GM18907 (cell line): ENCODE measurements around the gene ENTR1.

ENCODE experiments used
- ATAC-seq: cut with Tn5 transposase; IDR thresholded peaks from one replicate; pipeline ENCODE4 v1.9.1; 2021; ENCODE audit warnings: mild to moderate bottlenecking, moderate library complexity; ENCODE audit not compliant: unreplicated experiment

Gene ENTR1

DNA sequence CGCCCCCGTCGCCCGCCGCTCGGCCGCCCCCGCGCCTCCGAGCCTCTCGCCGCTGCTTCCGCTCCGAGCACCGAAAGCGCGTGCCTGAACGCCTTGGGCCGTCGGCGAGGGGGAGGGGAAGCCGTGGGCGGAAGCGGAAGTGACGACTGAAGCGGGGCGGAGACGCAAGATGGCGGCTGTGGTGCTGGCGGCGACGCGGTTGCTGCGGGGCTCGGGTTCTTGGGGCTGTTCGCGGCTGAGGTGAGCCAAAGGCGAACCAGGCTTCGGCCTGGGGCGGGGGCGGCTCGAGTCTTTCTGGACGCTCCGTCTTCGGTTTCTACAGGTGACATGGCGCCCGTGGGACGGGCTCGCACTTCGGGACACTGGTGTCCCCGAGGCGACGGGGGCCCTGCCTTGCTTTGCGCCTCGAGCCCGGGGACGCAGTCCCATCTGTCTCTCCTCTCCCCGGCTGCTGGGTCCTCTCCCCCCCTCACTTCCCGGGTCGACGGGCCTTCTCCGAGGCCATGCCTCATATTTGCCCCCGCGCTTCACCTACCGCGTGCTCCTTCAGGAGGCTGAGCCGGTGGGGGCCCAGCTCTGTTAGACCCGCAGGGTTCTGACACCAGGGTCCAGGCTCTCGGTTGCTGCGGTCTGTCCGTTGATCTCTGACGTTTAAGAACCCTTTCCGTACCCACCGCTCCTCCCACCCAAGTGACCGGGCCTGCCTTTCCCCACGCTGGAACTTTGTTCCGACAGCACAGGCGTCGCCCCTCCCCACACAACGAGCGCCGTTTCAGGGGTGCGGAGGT is at the start of gene ENTR1, which contains the start of gene PMPCA:
Gene ENTR1 (minus strand): TSS at position 115 of the 788 bp plus-strand sequence. CDS start 217 bp downstream, outside the sequence.
Gene PMPCA (plus strand): TSS at position 159 of the 788 bp plus-strand sequence. CDS start 11 bp downstream, at position 170.
- peak; percentile 82 for ATAC-seq

GRCh38 chr9:136459425-136459824 is 49.0 kb upstream of the ENTR1 start:
- no peak for ATAC-seq

- ATAC-seq = no peak
These were observed 46.9 kb upstream of the ENTR1 start for GRCh38 chr9:136457326-136457725.

DNA sequence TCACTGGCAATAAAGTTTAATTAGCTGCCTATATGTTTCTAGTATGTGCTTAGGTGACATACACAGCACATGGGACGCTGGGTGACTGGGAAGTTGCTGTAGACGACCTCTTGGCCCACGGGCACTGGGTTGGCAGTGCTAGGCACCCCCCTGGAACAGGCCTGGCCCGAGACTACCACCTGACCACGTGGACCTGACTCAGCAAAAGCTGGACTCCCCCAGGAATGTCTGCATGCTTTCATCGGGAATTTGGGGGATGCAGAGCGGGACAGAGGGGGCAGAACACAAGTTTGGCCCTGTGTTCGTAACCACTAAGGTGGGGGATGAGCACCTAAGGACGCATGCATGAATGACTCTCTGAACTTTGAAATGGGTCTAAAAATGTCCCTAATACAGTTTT is 45.8 kb upstream of the ENTR1 start:
- no peak for ATAC-seq

- no peak for ATAC-seq
These were observed 44.9 kb upstream of the ENTR1 start for GRCh38 chr9:136455043-136456002.

DNA sequence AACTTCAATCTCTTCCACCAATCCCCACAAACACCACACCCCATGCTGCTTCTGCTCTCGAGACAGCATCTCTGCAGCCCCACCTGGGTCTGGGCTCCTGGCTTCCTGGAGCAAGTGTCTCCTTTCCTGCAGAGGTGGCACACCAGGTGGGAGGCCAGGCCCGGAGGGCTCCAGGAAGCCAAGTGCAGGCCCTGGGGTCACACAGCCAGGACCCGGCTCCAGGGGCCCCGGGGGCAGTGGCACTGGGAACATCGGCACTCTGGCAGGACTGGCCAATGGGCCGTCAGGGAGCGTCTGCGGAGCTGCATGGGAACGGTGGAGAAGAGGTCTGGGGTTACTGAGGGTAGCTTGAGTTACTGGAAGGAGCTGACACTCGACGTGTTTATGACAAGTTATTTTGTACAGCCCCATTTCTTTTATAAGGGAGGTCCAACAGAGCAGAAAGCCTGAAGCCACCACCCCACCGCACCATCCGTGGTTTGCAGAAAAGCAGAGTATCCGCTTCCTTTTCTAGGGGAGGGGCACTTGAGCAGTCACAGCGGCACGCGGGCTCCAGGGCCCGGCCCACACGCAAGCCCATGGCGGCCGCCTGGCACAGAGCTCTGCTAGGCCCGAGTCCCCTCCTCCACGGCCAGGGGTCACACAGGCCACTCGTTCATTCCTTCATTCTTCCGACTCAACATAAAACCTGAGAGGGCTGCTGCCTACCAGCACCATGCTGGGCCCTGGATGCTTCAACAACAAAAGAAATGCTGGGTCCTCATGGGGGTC is 43.8 kb upstream of the ENTR1 start:
- ATAC-seq = no peak

DNA sequence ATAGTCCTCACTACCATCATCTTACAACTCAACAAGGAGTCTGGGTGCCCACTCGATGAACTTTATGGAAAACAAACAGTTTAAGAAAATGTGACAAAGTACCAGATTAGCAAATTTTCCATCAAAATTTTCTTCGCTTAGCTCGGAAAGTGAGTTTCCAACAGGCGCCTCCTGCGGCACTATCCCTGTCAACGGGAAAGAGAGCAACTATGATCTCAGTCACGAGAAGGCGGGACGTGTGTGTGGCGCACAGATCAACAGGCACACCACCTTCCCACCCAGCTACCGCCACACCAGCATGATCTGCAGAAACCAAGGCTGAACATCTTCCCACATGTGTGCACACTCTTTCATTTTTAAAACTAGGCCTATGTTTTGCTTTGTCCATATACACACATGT is 42.9 kb upstream of the ENTR1 start:
- ATAC-seq = no peak

DNA sequence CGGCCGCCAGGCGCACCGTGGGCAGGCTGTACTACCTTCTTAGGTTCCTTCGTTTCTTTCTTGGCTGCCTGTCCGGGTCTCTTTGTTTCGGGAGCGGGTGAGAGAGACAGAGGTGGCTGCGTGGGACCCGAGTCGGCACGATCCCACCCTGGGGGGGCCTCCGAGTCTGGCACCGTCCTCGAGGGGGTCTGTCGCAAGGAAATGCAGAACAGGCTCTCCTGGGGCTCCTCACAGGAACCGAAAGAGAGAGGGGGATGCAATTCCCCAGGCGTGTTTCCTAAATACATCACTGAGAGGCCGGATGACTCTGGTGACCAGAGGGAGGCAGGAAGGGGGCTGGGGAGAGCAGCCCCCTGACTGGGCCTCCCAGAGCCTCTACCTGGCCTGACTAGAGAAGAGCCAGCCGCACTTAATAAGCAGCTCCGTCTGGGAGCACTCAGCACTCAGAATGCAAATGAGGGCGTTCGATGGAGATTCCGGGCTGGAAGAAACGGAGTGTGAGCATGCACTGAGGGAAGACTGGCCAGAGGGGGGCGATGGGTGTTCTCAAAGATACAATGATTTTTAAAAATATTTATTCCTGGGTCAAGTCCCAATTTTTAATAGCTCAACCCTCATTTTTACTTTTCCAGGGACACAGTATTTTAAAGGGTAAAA is 40.9 kb upstream of the ENTR1 start:
- no peak for ATAC-seq

- ATAC-seq = no peak
These were observed 38.2 kb upstream of the ENTR1 start for GRCh38 chr9:136448655-136449054.

GRCh38 chr9:136447173-136447778 is 36.9 kb upstream of the ENTR1 start:
- no peak for ATAC-seq

DNA sequence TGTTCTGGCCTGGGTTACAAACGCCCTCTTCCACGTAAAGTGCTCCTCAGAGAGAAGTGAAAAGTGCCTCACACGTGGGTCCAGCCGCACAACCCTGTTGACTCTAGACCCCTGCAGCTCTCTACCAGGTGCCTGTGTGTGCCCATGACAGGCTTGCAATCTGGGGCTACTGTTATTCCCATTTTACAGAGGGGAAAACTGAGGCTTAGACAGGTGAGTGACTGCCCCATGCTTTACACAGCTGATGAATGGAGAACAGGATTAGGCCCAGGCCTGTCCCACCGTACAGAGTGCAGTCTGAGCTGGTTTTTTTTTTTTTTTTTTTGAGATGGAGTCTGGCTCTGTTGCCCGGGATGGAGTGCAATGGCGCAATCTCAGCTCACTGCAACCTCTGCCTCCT is 35.4 kb upstream of the ENTR1 start:
- ATAC-seq = no peak

DNA sequence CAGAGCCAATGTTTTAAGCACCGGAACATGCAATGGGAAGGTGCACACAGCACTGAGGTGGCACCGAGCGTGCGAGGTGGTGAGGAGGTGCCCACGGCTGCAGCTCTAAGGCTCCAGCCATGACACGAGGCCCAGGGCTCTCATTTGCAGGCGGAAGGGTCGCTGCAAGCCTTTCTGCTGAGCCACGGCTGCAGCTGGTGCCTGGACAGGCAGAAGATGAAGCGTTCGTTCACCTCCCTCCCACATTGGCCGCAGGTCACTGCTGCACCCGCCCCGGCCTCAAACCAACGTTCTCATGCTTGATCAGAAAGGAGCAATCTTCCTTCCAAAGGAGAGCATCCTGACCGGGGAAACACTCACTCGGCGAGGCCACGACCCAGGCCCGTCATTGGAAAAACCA is 33.7 kb upstream of the ENTR1 start:
- no peak for ATAC-seq

DNA sequence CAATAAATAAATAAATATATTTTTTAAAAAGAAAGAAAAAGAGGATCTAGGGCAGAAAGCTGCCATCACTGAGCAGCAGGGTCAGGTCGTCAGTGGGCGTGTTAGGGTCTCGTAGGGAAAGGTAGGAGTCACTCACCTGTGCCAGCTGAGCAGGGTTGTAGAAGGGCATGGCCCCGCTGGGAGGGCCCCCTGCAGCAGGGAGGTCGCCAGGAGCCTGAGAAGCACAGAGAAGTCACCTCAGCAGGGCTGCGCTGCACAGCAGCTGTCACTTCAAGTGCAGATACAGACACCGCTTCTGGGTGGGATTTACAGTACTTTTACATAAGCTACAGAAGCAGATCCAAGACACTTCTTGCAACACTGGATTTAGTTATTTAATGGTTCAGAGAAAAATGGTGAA is 33.3 kb upstream of the ENTR1 start:
- no peak for ATAC-seq

GRCh38 chr9:136443087-136443486 is 32.7 kb upstream of the ENTR1 start:
- ATAC-seq = no peak

GRCh38 chr9:136442265-136442664 is 31.9 kb upstream of the ENTR1 start:
- ATAC-seq = no peak

DNA sequence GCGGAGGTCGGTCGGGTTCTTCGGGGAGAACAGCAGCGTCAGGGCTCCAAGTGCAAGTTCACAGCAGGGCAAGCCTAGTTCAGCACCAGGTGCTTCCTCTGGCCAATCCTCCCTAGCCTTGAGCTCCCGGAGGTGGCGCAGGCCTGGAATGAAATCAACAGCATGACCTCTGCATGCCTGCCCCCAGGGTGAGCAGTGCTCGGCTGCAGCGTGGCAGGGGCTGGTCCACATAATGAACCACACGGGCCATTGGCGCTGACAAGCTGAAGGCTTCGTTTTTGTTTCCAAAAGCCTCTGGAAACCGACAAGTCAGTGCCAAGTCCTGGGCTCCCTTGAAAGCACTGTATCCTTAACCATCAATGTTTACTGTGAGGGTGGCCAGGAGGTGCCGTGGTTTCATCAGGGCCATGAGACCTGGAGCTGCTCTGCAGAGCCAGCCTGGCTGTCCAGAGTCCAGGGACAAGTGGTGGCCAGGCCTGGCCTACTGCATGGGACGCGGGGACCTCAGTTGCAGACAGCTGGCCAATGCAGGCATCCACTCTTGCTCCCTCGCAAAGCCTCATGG is 31.3 kb upstream of the ENTR1 start:
- ATAC-seq = no peak

- ATAC-seq = no peak
These were observed 30.8 kb upstream of the ENTR1 start for GRCh38 chr9:136441191-136441680.

- ATAC-seq = peak; percentile 66
These were observed 29.3 kb upstream of the ENTR1 start, which contains the start of gene INPP5E for GRCh38 chr9:136439481-136440408. TSS of gene INPP5E (minus strand) at chr9:136439845. CDS start at chr9:136439419, 426 bp downstream.
